GM21786 (cell line): ENCODE measurements around the gene AKR1D1.

Experiments used
- ATAC-seq: cut with Tn5 transposase; IDR thresholded peaks from one replicate; pipeline ENCODE4 v1.9.1; 2021; ENCODE audit not compliant: unreplicated experiment

AKR1D1 gene

GRCh38 chr7:138161600-138162081 lies 85.4 kb downstream of the AKR1D1 start:
- peak; percentile 99 for ATAC-seq

DNA sequence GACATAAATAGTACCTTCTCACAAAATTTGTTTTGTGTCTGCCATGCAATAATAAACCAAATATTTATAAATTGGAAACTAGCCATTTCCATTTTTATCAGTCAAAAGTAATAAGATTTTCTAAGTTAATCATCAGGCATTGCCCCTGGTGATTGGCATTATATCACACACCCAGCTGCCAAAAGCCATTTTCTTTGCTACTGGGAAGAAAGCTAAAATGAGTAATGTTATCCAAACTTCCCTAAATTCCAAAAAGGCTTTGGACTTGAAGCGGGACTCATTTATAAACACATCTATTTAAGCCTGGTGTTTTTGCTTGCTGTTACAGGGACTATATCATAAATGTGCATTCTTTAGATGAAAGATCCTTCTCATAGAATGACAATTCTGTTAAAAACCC lies 86.0 kb downstream of the AKR1D1 start:
- ATAC-seq = no peak

- no peak for ATAC-seq
These were observed 87.5 kb downstream of the AKR1D1 start for GRCh38 chr7:138163800-138164199.

- no peak for ATAC-seq
These were observed 88.5 kb downstream of the AKR1D1 start for GRCh38 chr7:138164804-138165203.

- no peak for ATAC-seq
These were observed 90.4 kb downstream of the AKR1D1 start for GRCh38 chr7:138166681-138167080.

DNA sequence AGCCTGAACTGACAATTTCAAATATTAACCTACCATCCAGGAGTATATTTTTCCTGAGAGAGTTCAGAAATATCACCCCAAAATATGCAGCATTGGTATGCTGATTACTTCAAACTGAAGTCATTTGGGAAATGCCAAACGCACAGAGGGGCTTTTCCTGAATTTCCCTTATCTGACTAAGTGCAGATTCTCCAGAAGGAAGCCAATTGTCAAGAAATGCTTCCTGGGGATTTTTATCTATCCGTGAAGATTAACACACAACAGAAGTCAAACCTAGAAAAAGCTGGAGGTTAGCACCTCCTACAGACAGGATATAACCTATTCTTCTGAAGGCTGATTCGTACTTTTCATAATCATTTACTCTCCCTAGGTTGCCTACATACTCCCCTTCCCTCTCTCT lies 91.0 kb downstream of the AKR1D1 start:
- ATAC-seq = no peak

DNA sequence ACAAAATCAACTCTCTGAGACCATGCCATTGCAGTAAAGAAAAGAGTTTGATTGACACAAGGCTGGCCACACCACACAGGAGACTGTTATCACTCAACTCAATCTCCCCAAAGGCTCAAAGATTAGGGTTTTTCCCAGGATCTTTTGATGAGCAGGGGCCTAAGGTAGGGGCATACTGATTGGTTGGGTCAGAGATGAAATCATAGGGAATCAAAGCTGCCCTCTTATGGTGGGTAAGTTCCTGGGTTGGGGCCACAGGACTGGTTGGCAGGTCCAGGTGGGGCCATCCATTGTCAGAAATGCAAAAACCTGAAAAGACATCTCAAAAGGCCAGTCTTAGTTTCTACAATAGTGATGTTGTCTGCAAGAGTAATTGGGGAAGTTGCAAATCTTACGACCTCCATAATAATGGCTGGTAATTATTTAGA lies 91.6 kb downstream of the AKR1D1 start:
- ATAC-seq = no peak
